GM18505 (cell line): ENCODE measurements around the gene HSD17B14.
"Not testable (repeated sequence)": the region's sequence is repeated elsewhere in the genome, so short reads cannot be mapped to it uniquely, and the experiment has no call there.

ENCODE experiments used
- ATAC-seq: cut with Tn5 transposase; IDR thresholded peaks from one replicate; pipeline ENCODE4 v1.9.1; 2021; ENCODE audit not compliant: unreplicated experiment
- POLR2A ChIP-seq: IDR thresholded peaks from 4 replicates; pipeline ENCODE4 v1.6.1; 2011; ENCODE audit warnings: borderline replicate concordance; ENCODE audit not compliant: insufficient read depth, insufficient read length; ENCODE audit errors: extremely low read depth

The HSD17B14 gene

DNA sequence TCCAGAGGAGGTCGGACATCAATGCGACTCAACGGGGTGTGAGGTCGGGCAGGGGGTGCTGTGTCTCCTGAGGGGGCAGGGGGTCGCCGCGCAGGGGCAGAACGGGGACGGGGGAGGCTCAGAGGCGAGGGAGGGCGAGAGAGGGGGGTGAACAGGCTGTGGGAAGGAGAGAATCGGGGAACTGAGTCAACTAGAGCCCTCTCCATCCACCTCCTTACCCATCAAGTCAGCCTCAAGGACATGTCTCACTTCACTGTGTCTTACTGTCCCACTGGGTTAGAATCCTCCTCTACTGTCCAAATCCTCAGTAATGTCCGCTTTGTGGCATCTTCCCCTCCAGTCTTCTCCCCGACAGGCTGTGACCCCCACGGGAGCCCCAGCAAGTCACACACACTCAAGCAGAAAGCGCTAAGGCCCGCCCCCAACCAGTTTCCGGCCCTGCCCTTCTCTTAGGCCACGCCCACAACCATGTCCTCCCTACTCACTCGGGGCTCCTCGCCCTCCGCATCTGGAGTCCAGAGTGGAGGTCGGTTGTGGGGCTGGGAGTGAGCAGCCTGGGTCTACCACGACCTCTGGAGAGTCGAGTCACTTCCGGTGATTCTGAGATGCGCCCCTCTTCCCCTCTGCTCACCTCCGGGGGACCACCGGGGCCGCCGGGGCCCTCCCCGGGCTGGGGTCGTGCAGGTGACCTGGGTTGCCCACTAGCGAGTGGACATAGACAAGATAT, 22.9 kb upstream of the HSD17B14 start:
- TF ChIP-seq POLR2A: peak; percentile 43
- no peak for ATAC-seq

DNA sequence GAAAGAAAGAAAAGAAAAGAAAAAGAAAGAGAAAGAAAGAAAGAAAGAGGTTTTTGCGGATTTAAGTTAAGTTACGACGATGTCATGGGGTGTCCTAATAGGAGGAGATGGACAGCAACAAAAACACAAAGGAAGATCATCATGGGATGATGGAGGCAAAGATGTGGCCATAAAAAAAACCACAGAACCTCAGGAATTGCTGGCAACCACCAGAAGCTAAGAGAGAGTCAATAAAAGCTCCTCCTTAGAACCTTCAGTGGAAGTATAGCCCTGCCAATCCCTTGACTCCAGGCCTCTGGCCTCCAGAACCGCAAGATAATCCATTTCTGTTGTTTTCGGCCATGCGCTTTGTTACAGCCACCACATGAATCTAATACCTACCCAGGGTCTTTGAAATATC, 20.6 kb upstream of the HSD17B14 start:
- no peak for TF ChIP-seq POLR2A
- no peak for ATAC-seq

DNA sequence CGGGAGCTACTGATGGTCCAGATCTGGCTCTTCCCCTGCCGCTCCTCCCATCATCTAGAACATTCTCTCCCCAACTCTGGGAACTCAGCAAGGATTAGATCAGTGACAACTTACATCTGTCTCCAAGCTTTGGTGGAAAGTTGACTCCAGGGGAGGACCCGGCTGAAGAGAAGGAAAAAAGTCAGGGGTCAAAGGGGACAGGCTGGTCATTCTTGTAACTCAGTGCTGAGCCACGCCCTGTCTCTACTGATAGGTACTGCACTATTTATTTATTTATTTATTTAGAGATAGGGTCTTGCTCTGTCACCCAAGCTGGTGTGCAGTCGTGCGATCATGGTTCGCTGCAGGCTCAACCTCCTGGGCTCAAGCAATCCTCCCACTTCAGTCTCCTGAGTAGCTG, 17.8 kb upstream of the HSD17B14 start:
- TF ChIP-seq POLR2A: no peak
- no peak for ATAC-seq

DNA sequence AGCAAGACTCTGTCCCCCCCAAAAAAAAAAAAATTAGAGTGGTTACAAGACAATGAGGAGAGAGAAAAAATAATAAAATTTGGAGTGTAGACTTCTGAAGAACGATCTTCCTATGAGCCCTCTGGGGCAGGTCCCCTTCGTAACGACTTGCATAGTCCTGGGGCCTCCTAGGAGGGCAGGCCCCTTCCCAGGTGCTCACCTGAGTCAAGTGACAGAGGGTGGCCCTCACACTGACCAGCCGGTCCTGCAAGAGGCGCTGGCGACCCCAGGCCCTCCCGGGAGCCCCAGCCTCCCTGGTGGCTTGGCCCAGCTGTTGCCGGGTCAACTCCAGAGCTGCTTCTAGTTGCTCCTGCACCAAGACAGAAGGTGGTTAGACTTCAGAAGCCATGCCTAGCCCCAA, 17.2 kb upstream of the HSD17B14 start:
- ATAC-seq: no peak
- no peak for TF ChIP-seq POLR2A

DNA sequence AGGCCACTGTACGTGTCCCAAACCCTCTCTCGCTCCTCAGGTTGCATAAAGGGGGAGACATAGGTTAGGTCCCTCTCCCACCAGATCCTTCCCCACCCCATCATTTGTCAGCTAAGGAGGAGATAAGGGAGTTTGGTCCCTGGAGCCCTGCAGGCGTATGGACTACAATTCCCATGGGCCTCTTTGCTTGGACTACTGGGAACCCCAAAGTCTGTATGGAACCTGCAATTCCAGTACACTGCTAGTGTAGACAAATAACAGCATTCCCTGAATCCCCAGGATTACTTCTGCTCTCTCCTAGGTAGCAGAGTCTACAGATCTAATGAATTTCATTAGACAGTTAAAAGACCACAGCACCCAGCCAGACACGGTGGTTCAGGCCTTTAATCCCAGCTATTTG, 16.0 kb upstream of the HSD17B14 start:
- TF ChIP-seq POLR2A: no peak
- ATAC-seq: no peak

DNA sequence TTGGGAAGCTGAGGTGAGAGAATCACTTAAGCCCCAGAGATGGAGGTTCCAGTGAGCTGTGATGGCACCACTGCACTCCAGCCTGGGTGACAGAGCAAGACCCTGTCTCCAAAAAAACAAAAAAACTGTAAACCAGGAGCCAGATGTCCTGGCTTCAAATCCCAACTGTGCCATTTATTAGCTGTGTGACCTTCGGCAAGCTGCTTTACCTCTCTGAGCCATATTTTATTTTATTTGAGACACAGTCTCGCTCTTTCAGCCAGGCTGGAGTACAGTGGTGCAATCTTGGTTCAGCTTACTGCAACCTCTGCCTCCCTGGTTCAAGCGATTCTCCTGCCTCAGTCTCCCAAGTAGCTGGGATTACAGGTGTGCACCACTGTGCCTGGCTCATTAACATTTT, 10.4 kb upstream of the HSD17B14 start:
- ATAC-seq: not testable (repeated sequence)

DNA sequence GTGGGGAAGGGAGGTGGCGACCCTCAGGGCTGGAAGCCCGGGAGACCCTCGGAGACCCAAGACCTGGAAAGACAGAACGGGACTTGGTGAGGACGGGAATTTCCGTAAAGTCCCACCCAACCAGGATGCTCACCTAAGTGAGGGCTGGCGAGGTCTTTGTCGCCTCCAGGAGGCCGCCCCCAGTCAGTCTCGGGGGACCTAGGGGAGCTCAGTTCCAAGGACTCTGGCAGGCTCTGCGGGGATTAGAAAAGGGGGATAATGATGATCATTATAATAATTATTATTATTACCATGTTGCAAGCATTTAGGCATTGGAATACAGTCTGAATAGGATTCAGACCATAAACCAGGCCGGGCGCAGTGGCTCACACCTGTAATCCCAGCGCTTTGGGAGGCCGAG, 9.1 kb upstream of the HSD17B14 start:
- no peak for ATAC-seq
- no peak for TF ChIP-seq POLR2A

DNA sequence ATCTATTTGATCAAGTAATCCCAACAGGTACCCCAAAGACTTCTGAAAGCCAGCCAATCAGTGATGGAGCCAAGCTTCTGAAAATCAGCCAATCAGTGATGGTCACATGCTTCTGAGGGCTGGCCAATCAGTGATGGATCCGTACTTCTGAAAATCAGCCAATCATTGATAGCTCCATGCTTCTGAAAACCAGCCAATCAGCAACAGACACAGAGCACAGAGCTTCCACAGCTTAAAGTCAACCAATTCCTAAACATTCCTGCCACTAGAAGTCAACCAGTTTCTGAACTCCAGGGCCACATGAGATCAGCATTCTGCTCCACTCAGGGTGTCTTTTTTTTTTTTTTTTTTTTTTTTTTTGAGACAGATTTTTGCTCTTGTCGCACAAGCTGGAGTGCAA, 8.2 kb upstream of the HSD17B14 start:
- ATAC-seq: no peak
- no peak for TF ChIP-seq POLR2A

DNA sequence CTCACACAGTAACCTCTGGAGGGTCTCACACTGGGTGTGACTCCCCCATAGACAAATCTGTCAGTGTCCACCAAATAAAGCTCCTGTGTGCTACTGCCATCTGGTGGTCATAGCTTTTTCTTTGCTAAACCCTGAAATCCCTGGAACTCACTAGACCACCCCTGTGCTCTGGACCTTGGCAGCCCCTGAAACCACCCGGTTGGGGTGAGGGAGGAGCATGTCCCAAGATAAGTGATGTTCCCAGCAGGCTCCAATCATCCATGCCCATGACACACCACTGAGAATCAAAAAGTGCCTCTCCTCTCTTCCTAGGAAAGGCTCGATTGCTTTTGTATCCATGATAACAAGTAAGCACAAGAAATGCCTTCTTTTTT, 6.5 kb upstream of the HSD17B14 start:
- TF ChIP-seq POLR2A: no peak
- ATAC-seq: no peak

DNA sequence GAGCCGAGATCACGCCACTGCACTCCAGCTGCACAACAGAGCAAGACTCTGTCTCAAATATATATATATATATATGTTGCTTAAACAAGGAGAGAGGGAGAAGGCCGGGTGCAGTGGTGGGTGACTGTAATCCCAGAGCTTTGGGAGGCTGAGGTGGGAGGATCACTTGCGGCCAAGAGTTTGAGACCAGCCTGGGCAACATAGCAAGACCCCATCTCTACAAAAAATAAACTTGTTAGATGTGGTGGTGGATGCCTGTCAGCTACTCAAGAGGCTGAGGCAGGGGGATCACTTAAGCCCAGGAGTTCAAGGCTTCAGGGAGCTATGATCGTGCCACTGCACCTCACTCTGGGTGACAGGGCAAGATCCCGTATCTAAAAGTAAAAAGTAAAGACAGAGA, 5.3 kb upstream of the HSD17B14 start:
- TF ChIP-seq POLR2A: no peak
- ATAC-seq: no peak

DNA sequence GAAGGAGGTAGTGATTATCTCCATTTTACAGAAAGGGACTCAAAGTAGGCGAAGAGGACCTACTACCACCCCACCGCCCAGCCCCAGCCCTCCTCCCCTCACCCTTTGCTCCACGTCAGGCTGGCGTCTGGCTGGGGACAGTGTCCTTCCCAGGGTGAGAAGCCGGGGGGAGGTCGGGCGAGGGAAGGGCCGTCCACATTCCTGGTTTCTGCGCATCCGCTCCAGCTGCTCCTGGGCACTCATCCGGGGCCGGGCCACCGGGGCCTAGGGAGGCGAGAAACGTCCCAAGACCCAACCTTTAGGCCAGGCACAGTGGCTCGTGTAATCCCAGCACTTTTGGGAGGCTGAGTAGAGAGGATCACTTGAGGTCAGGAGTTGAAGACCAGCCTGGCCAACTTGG, 4.8 kb upstream of the HSD17B14 start:
- ATAC-seq: no peak
- TF ChIP-seq POLR2A: no peak

DNA sequence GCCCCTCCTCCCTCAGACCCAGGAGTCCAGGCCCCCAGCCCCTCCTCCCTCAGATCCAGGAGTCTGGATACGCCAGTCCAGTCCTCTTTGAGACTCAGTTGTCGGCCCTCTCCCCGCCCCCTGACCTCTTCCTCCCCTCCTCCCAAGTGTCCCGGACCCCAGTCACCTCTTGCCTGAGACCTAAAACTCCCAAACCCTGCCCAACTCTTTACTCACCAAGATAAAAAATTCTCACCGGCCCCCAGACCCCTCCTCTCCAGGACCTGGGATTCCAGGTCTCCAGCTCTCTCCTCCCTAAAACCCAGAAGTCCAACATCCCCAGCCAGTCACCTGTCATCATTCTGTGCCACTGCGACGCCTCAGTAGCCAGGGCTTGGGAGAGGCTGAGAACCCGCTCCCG, 1.4 kb upstream of the HSD17B14 start:
- TF ChIP-seq POLR2A: no peak
- ATAC-seq: no peak

DNA sequence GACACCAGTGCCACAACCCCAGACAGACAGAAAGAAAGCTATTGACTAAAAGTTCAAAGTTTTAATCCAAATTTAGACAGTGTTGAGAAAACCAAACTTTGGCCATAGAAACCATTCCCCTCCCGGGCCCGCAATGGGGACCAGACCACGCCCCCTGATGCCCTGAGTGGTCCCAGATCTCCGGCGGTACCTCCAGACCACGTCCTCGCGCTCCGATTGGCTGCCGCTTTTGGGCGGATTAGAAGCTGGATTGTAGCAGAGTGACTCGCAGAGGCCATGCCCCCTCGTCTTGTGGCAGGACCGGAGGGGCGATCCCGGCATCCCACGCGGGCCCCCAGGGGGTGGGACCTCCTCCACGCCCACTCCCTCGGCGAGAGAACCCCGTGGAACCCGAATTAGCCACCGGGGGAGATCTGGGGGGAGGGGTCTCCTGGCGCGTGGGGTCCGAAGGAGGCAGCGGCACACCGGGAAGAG, 797 bp upstream of the HSD17B14 start:
- peak; percentile 46 for TF ChIP-seq POLR2A
- ATAC-seq: peak; percentile 46

DNA sequence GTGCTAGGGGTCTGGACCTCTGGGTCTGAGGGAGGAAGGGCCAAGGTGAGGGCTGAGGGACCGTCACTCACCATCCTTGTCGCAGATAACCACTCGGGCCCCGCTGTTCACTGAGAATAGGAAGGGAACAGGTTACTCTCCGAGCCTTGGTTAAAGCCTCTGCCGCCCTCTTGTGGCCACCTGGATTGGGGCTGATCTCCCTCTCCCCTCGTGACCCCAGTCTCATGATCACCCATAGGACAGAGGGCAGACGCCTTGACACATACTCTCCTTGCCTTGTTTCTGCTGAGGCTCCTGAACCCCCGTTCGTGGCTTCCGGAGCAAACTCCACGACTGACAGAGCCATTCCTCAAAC, 580 bp downstream of the HSD17B14 start:
- ATAC-seq: peak; percentile 65
- peak; percentile 56 for TF ChIP-seq POLR2A

DNA sequence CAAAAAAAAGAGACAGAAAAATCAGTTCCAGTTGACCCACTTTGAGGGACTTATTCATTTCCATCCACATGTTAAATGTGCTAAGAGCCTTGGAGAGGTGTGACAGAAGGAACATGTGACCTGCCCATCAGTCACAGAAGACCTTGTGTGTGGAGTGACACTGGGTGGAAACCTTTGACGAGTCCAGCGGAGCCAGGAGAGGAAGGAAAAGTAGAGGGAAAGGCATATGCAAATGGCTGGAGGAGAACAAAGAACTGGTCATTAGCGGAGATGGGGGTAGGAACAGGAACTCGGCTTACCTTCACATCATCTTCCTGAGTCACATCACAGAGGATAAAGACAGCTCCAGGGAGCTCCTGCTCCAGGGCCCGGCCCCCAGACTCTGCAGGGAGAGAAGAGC, 2.3 kb downstream of the HSD17B14 start:
- TF ChIP-seq POLR2A: no peak
- no peak for ATAC-seq

DNA sequence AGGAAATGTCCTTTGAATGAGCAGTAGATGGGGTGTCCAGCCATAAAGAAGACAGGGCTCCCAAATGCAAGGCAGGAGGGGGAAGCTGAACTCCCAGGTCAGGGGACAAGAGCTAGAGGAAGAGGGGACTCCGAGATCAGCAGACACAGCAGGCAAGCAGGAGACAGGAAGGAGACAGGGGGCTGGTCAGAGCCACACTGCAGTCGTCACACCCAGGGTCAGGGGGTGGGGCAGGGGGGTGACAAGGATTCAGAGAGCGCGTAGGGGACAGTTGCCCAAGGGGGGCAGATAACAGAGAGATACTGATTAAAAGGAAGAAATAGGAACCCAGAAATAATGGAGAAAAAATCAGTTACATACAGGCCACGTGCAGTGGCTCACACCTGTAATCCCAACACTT, 3.2 kb downstream of the HSD17B14 start:
- ATAC-seq: no peak
- no peak for TF ChIP-seq POLR2A

DNA sequence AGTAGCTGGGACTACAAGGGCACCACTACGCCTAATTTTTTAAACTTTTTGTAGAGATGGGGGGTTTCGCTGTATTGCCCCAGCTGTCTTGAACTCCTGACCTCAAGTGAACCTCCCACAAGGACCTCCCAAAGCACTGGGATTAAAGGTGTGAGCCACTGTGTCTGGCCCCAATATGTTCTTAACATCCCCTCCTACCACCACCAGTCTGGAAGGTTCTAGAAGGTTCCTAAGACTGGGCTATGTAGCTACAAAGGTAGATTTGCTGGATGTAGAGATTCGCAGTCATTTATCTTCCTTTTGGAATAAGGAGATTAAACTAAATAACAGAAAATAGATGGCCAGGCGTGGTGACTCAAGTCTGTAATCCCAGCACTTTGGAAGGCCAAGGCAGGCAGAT, 5.3 kb downstream of the HSD17B14 start:
- ATAC-seq: no peak
- TF ChIP-seq POLR2A: no peak
